Ishikawa (cell line): ENCODE results near the gene OSBPL9.

Source experiments
- CEBPB ChIP-seq: IDR thresholded peaks from 2 replicates; pipeline ENCODE4 v1.6.1; 2012
- CREB1 ChIP-seq: IDR thresholded peaks from 2 replicates; pipeline ENCODE4 v1.6.1; 2012; ENCODE audit warnings: low read depth
- EGR1 ChIP-seq: IDR thresholded peaks from 2 replicates; pipeline ENCODE4 v1.6.1; 2012
- EP300 ChIP-seq: IDR thresholded peaks from 2 replicates; pipeline ENCODE4 v1.6.1; 2012; ENCODE audit warnings: borderline replicate concordance
- FOXM1 ChIP-seq: IDR thresholded peaks from 2 replicates; pipeline ENCODE4 v1.6.1; 2012; ENCODE audit warnings: low read depth, borderline replicate concordance
- MAX ChIP-seq: IDR thresholded peaks from 2 replicates; pipeline ENCODE4 v1.6.1; 2012
- NFIC ChIP-seq: IDR thresholded peaks from 2 replicates; pipeline ENCODE4 v1.6.1; 2012
- RAD21 ChIP-seq: IDR thresholded peaks from 2 replicates; pipeline ENCODE4 v1.6.1; 2012; ENCODE audit warnings: low read depth
- TAF1 ChIP-seq: IDR thresholded peaks from 2 replicates; pipeline ENCODE4 v1.6.1; 2012; ENCODE audit warnings: low read depth, mild to moderate bottlenecking
- TCF12 ChIP-seq: IDR thresholded peaks from 2 replicates; pipeline ENCODE4 v1.6.1; 2012; ENCODE audit warnings: low read depth
- TEAD4 ChIP-seq: IDR thresholded peaks from 2 replicates; pipeline ENCODE4 v1.6.1; 2012
- YY1 ChIP-seq: IDR thresholded peaks from 2 replicates; pipeline ENCODE4 v1.6.1; 2012; ENCODE audit warnings: low read depth
- ZBTB7A ChIP-seq: IDR thresholded peaks from 2 replicates; pipeline ENCODE4 v1.6.1; 2012; ENCODE audit warnings: low read depth
- TF ChIP-seq, protein P1 (sequence below): IDR thresholded peaks from 2 replicates; pipeline ENCODE4 v1.6.1; 2012
- TF ChIP-seq, protein P2 (sequence below): IDR thresholded peaks from 2 replicates; pipeline ENCODE4 v1.6.1; 2012; ENCODE audit warnings: low read depth, mild to moderate bottlenecking

The OSBPL9 gene

DNA sequence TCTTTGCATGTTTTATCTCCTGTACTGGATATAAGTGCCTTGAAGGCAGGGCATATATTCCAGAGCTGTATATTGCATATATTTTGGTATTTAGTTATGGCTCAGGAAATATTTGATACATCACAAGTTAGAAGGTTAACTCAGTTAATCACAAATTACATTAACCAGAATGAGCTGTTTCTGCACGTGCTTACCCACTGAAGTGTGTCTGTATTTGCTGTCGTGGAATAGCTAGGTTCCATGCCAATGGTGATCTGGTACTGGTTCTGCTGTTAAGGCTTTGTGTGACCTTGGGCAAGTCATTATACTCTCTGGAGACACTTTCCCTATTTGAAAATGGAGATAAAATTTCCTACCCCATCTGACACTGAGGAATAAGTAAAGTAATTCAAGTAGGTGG is 50.7 kb downstream of the OSBPL9 start:
- TF ChIP-seq TCF12 (no peak), CEBPB (no peak), YY1 (no peak), RAD21 (no peak), FOXM1 (no peak), EP300 (no peak), MAX (no peak), EGR1 (no peak), TAF1 (no peak), NFIC (no peak), TEAD4 (no peak), CREB1 (no peak), ZBTB7A (no peak)
- TF ChIP-seq, protein P1, sequence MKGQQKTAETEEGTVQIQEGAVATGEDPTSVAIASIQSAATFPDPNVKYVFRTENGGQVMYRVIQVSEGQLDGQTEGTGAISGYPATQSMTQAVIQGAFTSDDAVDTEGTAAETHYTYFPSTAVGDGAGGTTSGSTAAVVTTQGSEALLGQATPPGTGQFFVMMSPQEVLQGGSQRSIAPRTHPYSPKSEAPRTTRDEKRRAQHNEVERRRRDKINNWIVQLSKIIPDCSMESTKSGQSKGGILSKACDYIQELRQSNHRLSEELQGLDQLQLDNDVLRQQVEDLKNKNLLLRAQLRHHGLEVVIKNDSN = no peak
- TF ChIP-seq, protein P2, sequence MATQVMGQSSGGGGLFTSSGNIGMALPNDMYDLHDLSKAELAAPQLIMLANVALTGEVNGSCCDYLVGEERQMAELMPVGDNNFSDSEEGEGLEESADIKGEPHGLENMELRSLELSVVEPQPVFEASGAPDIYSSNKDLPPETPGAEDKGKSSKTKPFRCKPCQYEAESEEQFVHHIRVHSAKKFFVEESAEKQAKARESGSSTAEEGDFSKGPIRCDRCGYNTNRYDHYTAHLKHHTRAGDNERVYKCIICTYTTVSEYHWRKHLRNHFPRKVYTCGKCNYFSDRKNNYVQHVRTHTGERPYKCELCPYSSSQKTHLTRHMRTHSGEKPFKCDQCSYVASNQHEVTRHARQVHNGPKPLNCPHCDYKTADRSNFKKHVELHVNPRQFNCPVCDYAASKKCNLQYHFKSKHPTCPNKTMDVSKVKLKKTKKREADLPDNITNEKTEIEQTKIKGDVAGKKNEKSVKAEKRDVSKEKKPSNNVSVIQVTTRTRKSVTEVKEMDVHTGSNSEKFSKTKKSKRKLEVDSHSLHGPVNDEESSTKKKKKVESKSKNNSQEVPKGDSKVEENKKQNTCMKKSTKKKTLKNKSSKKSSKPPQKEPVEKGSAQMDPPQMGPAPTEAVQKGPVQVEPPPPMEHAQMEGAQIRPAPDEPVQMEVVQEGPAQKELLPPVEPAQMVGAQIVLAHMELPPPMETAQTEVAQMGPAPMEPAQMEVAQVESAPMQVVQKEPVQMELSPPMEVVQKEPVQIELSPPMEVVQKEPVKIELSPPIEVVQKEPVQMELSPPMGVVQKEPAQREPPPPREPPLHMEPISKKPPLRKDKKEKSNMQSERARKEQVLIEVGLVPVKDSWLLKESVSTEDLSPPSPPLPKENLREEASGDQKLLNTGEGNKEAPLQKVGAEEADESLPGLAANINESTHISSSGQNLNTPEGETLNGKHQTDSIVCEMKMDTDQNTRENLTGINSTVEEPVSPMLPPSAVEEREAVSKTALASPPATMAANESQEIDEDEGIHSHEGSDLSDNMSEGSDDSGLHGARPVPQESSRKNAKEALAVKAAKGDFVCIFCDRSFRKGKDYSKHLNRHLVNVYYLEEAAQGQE = no peak

- TF ChIP-seq CEBPB (no peak), TCF12 (no peak), NFIC (no peak), ZBTB7A (no peak), MAX (no peak), CREB1 (no peak), TAF1 (no peak), RAD21 (no peak), FOXM1 (no peak), EP300 (no peak), EGR1 (no peak), TEAD4 (no peak), YY1 (no peak)
- TF ChIP-seq, protein P1 = no peak
- TF ChIP-seq, protein P2 = no peak
Measured at GRCh38 chr1:51669272-51669671, 52.4 kb downstream of the OSBPL9 start.

DNA sequence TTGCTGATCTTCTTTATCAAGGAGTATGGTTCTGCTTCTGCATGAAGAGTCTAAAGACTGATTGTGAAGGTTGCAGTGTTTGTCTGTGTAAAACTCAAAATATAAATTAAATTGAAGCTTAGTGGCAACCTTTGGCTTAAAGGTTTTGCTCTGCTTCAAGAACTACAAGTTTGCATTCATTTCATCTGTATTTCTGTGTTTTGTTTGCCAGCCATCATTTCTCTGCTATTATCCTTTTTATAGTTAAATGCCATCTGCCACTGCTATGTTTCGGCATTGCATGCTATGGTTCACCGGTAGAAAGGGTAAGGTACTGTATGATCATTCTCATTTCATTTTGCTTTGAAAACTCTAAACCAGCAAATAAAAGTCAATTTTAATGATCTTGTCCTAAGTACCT is 52.9 kb downstream of the OSBPL9 start:
- TF ChIP-seq EP300 = no peak
- TF ChIP-seq, protein P2 = no peak
- no peak for TF ChIP-seq YY1
- TF ChIP-seq EGR1 = no peak
- no peak for TF ChIP-seq TAF1
- no peak for TF ChIP-seq MAX
- TF ChIP-seq NFIC = no peak
- TF ChIP-seq TEAD4 = no peak
- TF ChIP-seq, protein P1 = no peak

- TF ChIP-seq MAX = no peak
- TF ChIP-seq, protein P1 = no peak
- TF ChIP-seq EP300 = no peak
- TF ChIP-seq YY1 = no peak
- TF ChIP-seq TEAD4 = no peak
Measured at GRCh38 chr1:51671527-51672325, 54.8 kb downstream of the OSBPL9 start.
